Uterus (tissue), 4 donors: ENCODE measurements around the gene DIP2A. TPM values are rescaled to one million over a fixed set of nuclear protein-coding genes. Genes with fewer than 3 reads are reported as not detected.

Experiments used
- DNase-seq, 2 donors: peaks; one replicate each; pipeline ENCODE4 v3.0.0-alpha.2; 2019 to 2020
- H3K27ac ChIP-seq, 2 donors: fragments of 200-600 bp; sonication (generic); 1 replicate in 1 of 2; 2 replicates in 1 of 2; pipeline ENCODE4 v1.5.1; 2016 to 2018
- H3K27me3 ChIP-seq, 2 donors: fragments of 200-600 bp; sonication (generic); one replicate each; pipeline ENCODE4 v1.5.1; 2018 to 2019; ENCODE audit warnings: control low read depth in 1 of 2
- H3K36me3 ChIP-seq, 2 donors: fragments of 200-600 bp; sonication (generic); one replicate each; pipeline ENCODE4 v1.5.1; 2019; ENCODE audit warnings: control low read depth in 1 of 2
- H3K4me1 ChIP-seq, 2 donors: fragments of 200-600 bp; sonication (generic); one replicate each; pipeline ENCODE4 v1.5.1; 2018 to 2019; ENCODE audit warnings: control low read depth in 1 of 2
- H3K4me3 ChIP-seq, 2 donors: fragments of 200-600 bp; sonication (generic); 1 replicate in 1 of 2; 2 replicates in 1 of 2; pipeline ENCODE4 v1.5.1; 2018 to 2019; ENCODE audit warnings: mild to moderate bottlenecking in 1 of 2
- H3K9me3 ChIP-seq, 2 donors: fragments of 200-600 bp; sonication (generic); one replicate each; pipeline ENCODE4 v1.5.1; 2019; ENCODE audit warnings: control low read depth in 1 of 2
- CTCF ChIP-seq, 4 experiments: fragments of 200-600 bp in 2 of 4; fragments of 450-650 bp in 2 of 4; sonication (generic) in 2 of 4; IDR thresholded peaks; one replicate each; pipeline ENCODE4 v1.5.1; 2016 to 2019; ENCODE audit warnings: antibody characterized with exemption in 4 of 4, mild to moderate bottlenecking in 2 of 4, moderate library complexity in 1 of 4
- POLR2A ChIP-seq, 2 donors: fragments of 450-650 bp; IDR thresholded peaks; one replicate each; pipeline ENCODE4 v1.6.1; 2016; ENCODE audit warnings: antibody characterized with exemption in 2 of 2, mild to moderate bottlenecking in 1 of 2, moderate library complexity in 1 of 2
- intact Hi-C: fragments of 100-400 bp; cut with DNase I; formaldehyde crosslinking; loops from one replicate; pipeline ENCODE4 v1.15.1; 2023; ENCODE audit warnings: low total_unique reads
- total RNA-seq, 4 donors: library from RNA; depleted of rRNA in 3 of 4; stranded (reverse); fragments of >200 nt in 3 of 4; gene quantifications; one replicate each; pipeline versions ENCODE4 v1.1.0 to v1.2.4, GENCODE V29; 2014 to 2023
- donor health status: DM: yes; HTN: yes; CAD: no.

Gene DIP2A
- total RNA-seq, 4 donors from 2014 or later, result 51.0 to 56.3 (median 51.6) TPM

- no peaks in the 10 kb centered on the region for H3K36me3 ChIP-seq
- no peaks in the 10 kb centered on the region for H3K9me3 ChIP-seq
- no peak overlapping the region for H3K27ac ChIP-seq
- H3K4me3 ChIP-seq, result no peak overlapping the region
- TF ChIP-seq POLR2A (IDR thresholded peaks at IDR 0.05) (no peak), CTCF (IDR thresholded peaks at IDR 0.05) (no peak)
- intact Hi-C loops, result no loop called here
- H3K27me3 ChIP-seq, result no peaks in the 10 kb centered on the region
- no peak for DNase-seq
- no peaks in the 10 kb centered on the region for H3K4me1 ChIP-seq
These were observed 100.7 kb downstream of the DIP2A start for GRCh38 chr21:46559291-46559983.

GRCh38 chr21:46560568-46561444, 102.1 kb downstream of the DIP2A start:
- Histone ChIP-seq H3K9me3 (no peaks in the 10 kb centered on the region), H3K27ac (no peak overlapping the region), H3K27me3 (no peaks in the 10 kb centered on the region), H3K4me1 (no peaks in the 10 kb centered on the region), H3K36me3 (no peaks in the 10 kb centered on the region), H3K4me3 (no peak overlapping the region)
- no peak for TF ChIP-seq POLR2A (IDR thresholded peaks at IDR 0.05)
- intact Hi-C loops, result no loop called here
- no peak for DNase-seq

GRCh38 chr21:46561445-46562090, 102.9 kb downstream of the DIP2A start:
- no peak overlapping the region for H3K27ac ChIP-seq
- no peaks in the 10 kb centered on the region for H3K27me3 ChIP-seq
- H3K9me3 ChIP-seq, result no peaks in the 10 kb centered on the region
- H3K36me3 ChIP-seq, result no peaks in the 10 kb centered on the region
- intact Hi-C loops, result no loop called here
- TF ChIP-seq POLR2A (IDR thresholded peaks at IDR 0.05) (no peak), CTCF (IDR thresholded peaks at IDR 0.05) (no peak)
- DNase-seq, result no peak
- H3K4me3 ChIP-seq, result no peak overlapping the region
- H3K4me1 ChIP-seq, result no peaks in the 10 kb centered on the region

GRCh38 chr21:46562472-46562871, 103.8 kb downstream of the DIP2A start:
- DNase-seq, result no peak
- H3K4me3 ChIP-seq, result no peak overlapping the region
- H3K27me3 ChIP-seq, result no peaks in the 10 kb centered on the region
- intact Hi-C loops, result no loop called here
- H3K9me3 ChIP-seq, result no peaks in the 10 kb centered on the region
- H3K36me3 ChIP-seq, result no peaks in the 10 kb centered on the region
- H3K4me1 ChIP-seq, result no peaks in the 10 kb centered on the region
- no peak overlapping the region for H3K27ac ChIP-seq
- no peak for TF ChIP-seq POLR2A (IDR thresholded peaks at IDR 0.05)
- no peak for TF ChIP-seq CTCF (IDR thresholded peaks at IDR 0.05)

- Histone ChIP-seq H3K36me3 (no peaks in the 10 kb centered on the region), H3K27me3 (no peaks in the 10 kb centered on the region), H3K4me1 (no peaks in the 10 kb centered on the region), H3K4me3 (no peak overlapping the region), H3K27ac (no peak overlapping the region), H3K9me3 (no peaks in the 10 kb centered on the region)
- DNase-seq, result no peak
- TF ChIP-seq POLR2A (IDR thresholded peaks at IDR 0.05) (no peak), CTCF (IDR thresholded peaks at IDR 0.05) (no peak)
- intact Hi-C loops, result no loop called here
These were observed 104.4 kb downstream of the DIP2A start for GRCh38 chr21:46562964-46563607.
